HG03558 (cell line): ENCODE data around the gene SLCO4A1.

ENCODE experiments used
- ATAC-seq: cut with Tn5 transposase; IDR thresholded peaks from one replicate; pipeline ENCODE4 v1.9.1; 2021; ENCODE audit warnings: moderate number of reproducible peaks; ENCODE audit not compliant: unreplicated experiment; ENCODE audit errors: extremely low read depth

Gene SLCO4A1

GRCh38 chr20:62636446-62636845 lies 5.9 kb upstream of the SLCO4A1 start:
- ATAC-seq: no peak

GRCh38 chr20:62637110-62637509 lies 5.2 kb upstream of the SLCO4A1 start:
- no peak for ATAC-seq

- ATAC-seq: no peak
Measured at GRCh38 chr20:62637521-62638054, 4.7 kb upstream of the SLCO4A1 start.

- no peak for ATAC-seq
Measured at GRCh38 chr20:62638055-62638570, 4.2 kb upstream of the SLCO4A1 start.

- ATAC-seq: no peak
Measured at GRCh38 chr20:62638679-62639406, 3.5 kb upstream of the SLCO4A1 start.

- no peak for ATAC-seq
Measured at GRCh38 chr20:62639765-62640164, 2.5 kb upstream of the SLCO4A1 start.

GRCh38 chr20:62640870-62641269 lies 1.4 kb upstream of the SLCO4A1 start:
- ATAC-seq: no peak

- no peak for ATAC-seq
Measured at GRCh38 chr20:62641321-62642050, 817 bp upstream of the SLCO4A1 start.

- ATAC-seq: no peak
Measured at GRCh38 chr20:62642666-62643520, 590 bp downstream of the SLCO4A1 start.

- ATAC-seq: no peak
Measured at GRCh38 chr20:62643521-62644043, 1.3 kb downstream of the SLCO4A1 start.

- ATAC-seq: no peak
Measured at GRCh38 chr20:62644044-62644795, 1.9 kb downstream of the SLCO4A1 start.

- no peak for ATAC-seq
Measured at GRCh38 chr20:62644802-62645496, 2.6 kb downstream of the SLCO4A1 start.

GRCh38 chr20:62645613-62646012 lies 3.3 kb downstream of the SLCO4A1 start:
- ATAC-seq: no peak

- ATAC-seq: no peak
Measured at GRCh38 chr20:62646851-62647520, 4.7 kb downstream of the SLCO4A1 start.

GRCh38 chr20:62647521-62648317 lies 5.4 kb downstream of the SLCO4A1 start:
- ATAC-seq: no peak

GRCh38 chr20:62648318-62648995 lies 6.2 kb downstream of the SLCO4A1 start:
- no peak for ATAC-seq

GRCh38 chr20:62649140-62649539 lies 6.8 kb downstream of the SLCO4A1 start:
- ATAC-seq: no peak
